Measurements from ENCODE around the gene SLC30A1. TPM values are rescaled to one million over a fixed set of nuclear protein-coding genes. Genes with fewer than 3 reads are reported as not detected.

SLC30A1 gene
- polyA plus RNA-seq, 4 donors = 5.0 to 107 (median 8.4) TPM

- no peak for FAIRE-seq
- H3K36me3 ChIP-seq (ENCODE audit: control insufficient read depth in 3 of 3, insufficient read depth in 2 of 3, low read depth in 1 of 3, low read length in 3 of 3) = no peaks in the 10 kb centered on the region
- no peaks in the 10 kb centered on the region for H3K4me1 ChIP-seq (ENCODE audit: control insufficient read depth in 3 of 3, insufficient read depth in 2 of 3, low read depth in 1 of 3, low read length in 2 of 3)
- 84 to 94% (median 91%) methylated on average over 9 to 10 of the region's 10 CpGs for WGBS, 3 donors
- no peak overlapping the region for H3K27ac ChIP-seq (ENCODE audit: low read depth in 1 of 3, low read length in 2 of 3)
- H3K9me3 ChIP-seq (ENCODE audit: control insufficient read depth in 2 of 2, insufficient read depth in 1 of 2, low read depth in 1 of 2, low read length in 1 of 2) = no peaks in the 10 kb centered on the region
- H3K4me3 ChIP-seq (ENCODE audit: low read depth in 1 of 3, low read length in 3 of 3) = no peak overlapping the region
- DNase-seq = no peak
- no peaks in the 10 kb centered on the region for H3K27me3 ChIP-seq (ENCODE audit: control insufficient read depth in 3 of 3, insufficient read depth in 3 of 3, low read length in 3 of 3)
Observed at GRCh38 chr1:211524521-211524920, 54.4 kb downstream of the SLC30A1 start.

GRCh38 chr1:211522804-211523203, 56.2 kb downstream of the SLC30A1 start:
- Histone ChIP-seq H3K36me3 (ENCODE audit: control insufficient read depth in 3 of 3, insufficient read depth in 2 of 3, low read depth in 1 of 3, low read length in 3 of 3) (no peaks in the 10 kb centered on the region), H3K4me1 (ENCODE audit: control insufficient read depth in 3 of 3, insufficient read depth in 2 of 3, low read depth in 1 of 3, low read length in 2 of 3) (peaks cover 0 to 3% (median 0%) of the 10 kb centered on the region in 3 donors), H3K27ac (ENCODE audit: low read depth in 1 of 3, low read length in 2 of 3) (no peak overlapping the region), H3K27me3 (ENCODE audit: control insufficient read depth in 3 of 3, insufficient read depth in 3 of 3, low read length in 3 of 3) (no peaks in the 10 kb centered on the region), H3K4me3 (ENCODE audit: low read depth in 1 of 3, low read length in 3 of 3) (no peak overlapping the region), H3K9me3 (ENCODE audit: control insufficient read depth in 2 of 2, insufficient read depth in 1 of 2, low read depth in 1 of 2, low read length in 1 of 2) (no peaks in the 10 kb centered on the region)
- no peak for DNase-seq
- 91 to 94% (median 92%) methylated on average over 6 of the region's 6 CpGs for WGBS, 3 donors
- FAIRE-seq = no peak

Other genes starting within 250 kb of the SLC30A1 start
- under 1 TPM in 1 of 4 donors, not detected in 3; 0.72 TPM for gene RD3, start 87.0 kb downstream of the SLC30A1 start, polyA plus RNA-seq
- gene NEK2, start 96.5 kb upstream of the SLC30A1 start, polyA plus RNA-seq = 10 to 100 TPM in 2 of 4 donors, 1 to 10 TPM in 2; 1.8 to 20.4 (median 8.6) TPM

Data from small intestine (tissue), 7 donors.